Epithelial cell of proximal tubule (primary cell): Measurements from ENCODE around the gene RNASE13. TPM values are rescaled to one million over a fixed set of nuclear protein-coding genes. Genes with fewer than 3 reads are reported as not detected.

Experiments used
- DNase-seq: peaks from one replicate; pipeline ENCODE4 v3.0.0-alpha.2; 2011; ENCODE audit warnings: low read depth
- H3K4me3 ChIP-seq: 2 replicates; pipeline ENCODE4 v1.5.1; 2011; ENCODE audit warnings: low read depth, mild to moderate bottlenecking, low read length
- CTCF ChIP-seq: conservative IDR thresholded peaks from 2 replicates; pipeline ENCODE4 v1.5.1; 2012; ENCODE audit warnings: low read depth, mild to moderate bottlenecking, low read length
- total RNA-seq: library from RNA; depleted of rRNA; stranded (reverse); fragments of >200 nt; gene quantifications from 2 replicates; pipeline ENCODE4 v1.2.3, GENCODE V29; 2015

RNASE13 gene
- not detected in 2 replicates for total RNA-seq

- DNase-seq = no peak
- H3K4me3 ChIP-seq = no peak within 1 kb of the TSS
- no peak for TF ChIP-seq CTCF
These were observed at the start of gene RNASE13 for GRCh38 chr14:21034707-21035106. Gene RNASE13 (minus strand): TSS chr14:21034807. CDS start chr14:21034288, 519 bp downstream.

- no peak for DNase-seq
- no peak for TF ChIP-seq CTCF
- H3K4me3 ChIP-seq = no peak overlapping the region
These were observed 49.8 kb upstream of the RNASE13 start for GRCh38 chr14:21084396-21084795.

- no peak overlapping the region for H3K4me3 ChIP-seq
- no peak for TF ChIP-seq CTCF
- DNase-seq = no peak
These were observed 49.1 kb upstream of the RNASE13 start for GRCh38 chr14:21083565-21084325.

GRCh38 chr14:21081521-21082142 is 47.0 kb upstream of the RNASE13 start:
- DNase-seq = no peak
- no peak overlapping the region for H3K4me3 ChIP-seq
- TF ChIP-seq CTCF = no peak

- DNase-seq = no peak
- no peak overlapping the region for H3K4me3 ChIP-seq
- no peak for TF ChIP-seq CTCF
These were observed 44.1 kb upstream of the RNASE13 start for GRCh38 chr14:21078726-21079125.

GRCh38 chr14:21078287-21078686 is 43.7 kb upstream of the RNASE13 start:
- DNase-seq = no peak
- no peak for TF ChIP-seq CTCF
- H3K4me3 ChIP-seq = no peak overlapping the region
